H9 (cell line): Measurements from ENCODE around the gene ASPM. TPM values are rescaled to one million over a fixed set of nuclear protein-coding genes. Genes with fewer than 3 reads are reported as not detected.

ENCODE experiments used
- DNase-seq: peaks from one replicate; pipeline ENCODE4 v3.0.0-alpha.2; 2017
- H2AFZ ChIP-seq: one replicate; pipeline ENCODE4 v1.6.1; 2013; ENCODE audit warnings: mild to moderate bottlenecking, low read length, control low read depth, moderate library complexity
- H2AK5ac ChIP-seq: 2 replicates; pipeline ENCODE4 v1.6.1; 2013; ENCODE audit warnings: low read length, control low read depth, mixed read lengths; ENCODE audit not compliant: insufficient read length
- H2BK120ac ChIP-seq: one replicate; pipeline ENCODE4 v1.6.1; 2013; ENCODE audit warnings: low read depth, mild to moderate bottlenecking, low read length, control low read depth, inconsistent platforms; ENCODE audit not compliant: poor library complexity, severe bottlenecking
- H2BK12ac ChIP-seq: 2 replicates; pipeline ENCODE4 v1.6.1; 2013; ENCODE audit warnings: low read length, control low read depth, mixed read lengths, low read depth; ENCODE audit not compliant: insufficient read length
- H2BK15ac ChIP-seq: 2 replicates; pipeline ENCODE4 v1.6.1; 2013; ENCODE audit warnings: low read depth, low read length, control low read depth
- H2BK20ac ChIP-seq: one replicate; pipeline ENCODE4 v1.6.1; 2013; ENCODE audit warnings: low read depth, mild to moderate bottlenecking, low read length, control low read depth, inconsistent platforms; ENCODE audit not compliant: poor library complexity, severe bottlenecking
- H2BK5ac ChIP-seq: 2 replicates; pipeline ENCODE4 v1.6.1; 2013; ENCODE audit warnings: low read length, control low read depth, mixed read lengths; ENCODE audit not compliant: insufficient read length
- H3K14ac ChIP-seq: 2 replicates; pipeline ENCODE4 v1.6.1; 2013; ENCODE audit warnings: low read length, control low read depth; ENCODE audit not compliant: insufficient read depth
- H3K18ac ChIP-seq: 2 replicates; pipeline ENCODE4 v1.6.1; 2013; ENCODE audit warnings: low read depth, mild to moderate bottlenecking, mixed read lengths, low read length, control low read depth; ENCODE audit not compliant: insufficient read length
- H3K23ac ChIP-seq: 2 replicates; pipeline ENCODE4 v1.6.1; 2013; ENCODE audit warnings: low read length, control low read depth, mixed read lengths, low read depth; ENCODE audit not compliant: insufficient read length
- H3K23me2 ChIP-seq: 2 replicates; pipeline ENCODE4 v1.6.1; 2013; ENCODE audit warnings: low read depth, mild to moderate bottlenecking, mixed read lengths, low read length, control low read depth; ENCODE audit not compliant: insufficient read length, poor library complexity, severe bottlenecking
- H3K27ac ChIP-seq: 2 replicates; pipeline ENCODE4 v1.5.1; 2013; ENCODE audit warnings: low read length, control low read depth, mixed read lengths, low read depth; ENCODE audit not compliant: insufficient read length
- H3K27me3 ChIP-seq: 2 replicates; pipeline ENCODE4 v1.6.1; 2013; ENCODE audit warnings: low read length, control low read depth, inconsistent platforms; ENCODE audit not compliant: insufficient read depth
- H3K4ac ChIP-seq: 2 replicates; pipeline ENCODE4 v1.6.1; 2013; ENCODE audit warnings: low read depth, mild to moderate bottlenecking, control low read depth, inconsistent platforms, low read length, moderate library complexity
- H3K4me1 ChIP-seq: 2 replicates; pipeline ENCODE4 v1.6.1; 2013; ENCODE audit warnings: low read length, control low read depth, inconsistent platforms; ENCODE audit not compliant: insufficient read depth
- H3K4me2 ChIP-seq: 2 replicates; pipeline ENCODE4 v1.6.1; 2013; ENCODE audit warnings: low read length, control low read depth, mixed read lengths; ENCODE audit not compliant: insufficient read length, insufficient read depth
- H3K56ac ChIP-seq: 2 replicates; pipeline ENCODE4 v1.6.1; 2013; ENCODE audit warnings: low read depth, mild to moderate bottlenecking, mixed read lengths, low read length, control low read depth; ENCODE audit not compliant: insufficient read length
- H3K79me1 ChIP-seq: 2 replicates; pipeline ENCODE4 v1.6.1; 2013; ENCODE audit warnings: low read depth, mild to moderate bottlenecking, moderate library complexity, low read length, control low read depth, inconsistent platforms; ENCODE audit not compliant: insufficient read depth, poor library complexity, severe bottlenecking
- H3K79me2 ChIP-seq: 2 replicates; pipeline ENCODE4 v1.6.1; 2013; ENCODE audit warnings: low read length, control low read depth, inconsistent platforms; ENCODE audit not compliant: insufficient read depth
- H3K9ac ChIP-seq: 2 replicates; pipeline ENCODE4 v1.6.1; 2013; ENCODE audit warnings: low read length, control low read depth, mixed read lengths; ENCODE audit not compliant: insufficient read length; ENCODE audit errors: extremely low read depth
- H3K9me3 ChIP-seq: one replicate; pipeline ENCODE4 v1.6.1; 2013; ENCODE audit warnings: low read depth, low read length, inconsistent platforms; ENCODE audit not compliant: control insufficient read depth
- H3T11ph ChIP-seq: one replicate; pipeline ENCODE4 v1.6.1; 2013; ENCODE audit warnings: mild to moderate bottlenecking, low read length, control low read depth, inconsistent platforms
- H4K20me1 ChIP-seq: one replicate; pipeline ENCODE4 v1.6.1; 2013; ENCODE audit not compliant: control insufficient read depth, insufficient read length, insufficient read depth
- H4K5ac ChIP-seq: 2 replicates; pipeline ENCODE4 v1.6.1; 2013; ENCODE audit warnings: low read depth, mild to moderate bottlenecking, mixed read lengths, low read length, control low read depth; ENCODE audit not compliant: insufficient read length
- H4K8ac ChIP-seq: replicated peaks from 2 replicates; pipeline ENCODE4 v1.6.1; 2013; ENCODE audit warnings: low read length, control low read depth, mixed read lengths, low read depth; ENCODE audit not compliant: insufficient read length
- H4K91ac ChIP-seq: 2 replicates; pipeline ENCODE4 v1.6.1; 2013; ENCODE audit warnings: low read depth, mild to moderate bottlenecking, moderate library complexity, mixed read lengths, low read length, control low read depth; ENCODE audit not compliant: insufficient read length
- H3K27ac Mint-ChIP-seq, 3 experiments: 2 replicates in 2 of 3; 3 replicates in 1 of 3; pipeline ENCODE4 v1.8.0; 2020 to 2021; ENCODE audit warnings: mixed read lengths in 3 of 3, mild to moderate bottlenecking in 1 of 3, moderate library complexity in 1 of 3
- H3K27me3 Mint-ChIP-seq: 2 replicates; pipeline ENCODE4 v1.8.0; 2021; ENCODE audit warnings: low read depth, mild to moderate bottlenecking, moderate library complexity, mixed read lengths
- H3K36me3 Mint-ChIP-seq, 3 experiments: 2 replicates in 2 of 3; 3 replicates in 1 of 3; pipeline ENCODE4 v1.8.0; 2020 to 2021; ENCODE audit warnings: low read depth in 3 of 3, mixed read lengths in 3 of 3; ENCODE audit not compliant: insufficient read depth in 1 of 3
- H3K4me1 Mint-ChIP-seq, 2 experiments: 2 replicates each; pipeline ENCODE4 v1.8.0; 2020; ENCODE audit warnings: mixed read lengths in 2 of 2
- H3K4me3 Mint-ChIP-seq, 2 experiments: 2 replicates in 1 of 2; 3 replicates in 1 of 2; pipeline ENCODE4 v1.8.0; 2020 to 2021; ENCODE audit warnings: mild to moderate bottlenecking in 2 of 2, mixed read lengths in 2 of 2, moderate library complexity in 1 of 2
- H3K9me3 Mint-ChIP-seq, 2 experiments: 2 replicates in 1 of 2; 3 replicates in 1 of 2; pipeline ENCODE4 v1.8.0; 2020; ENCODE audit warnings: mild to moderate bottlenecking in 2 of 2, mixed read lengths in 2 of 2, moderate library complexity in 1 of 2
- CTCF ChIP-seq: fragments of 200-600 bp; sonication (generic); conservative IDR thresholded peaks from 3 replicates; pipeline ENCODE4 v1.8.0; 2021; ENCODE audit warnings: antibody characterized with exemption, mild to moderate bottlenecking
- WGBS: extraction: QIAGEN DNeasy Blood & Tissue Kit; methylation state at CpG from one replicate; pipeline ENCODE4 v1.1.7; 2013; ENCODE audit warnings: missing lambda C conversion rate, low lambda C conversion rate, mixed read lengths; ENCODE audit not compliant: insufficient read length; ENCODE audit errors: extremely low coverage; 5-methylcytosine and 5-hydroxymethylcytosine counted together
- total RNA-seq: library from RNA; stranded (reverse); gene quantifications from 2 replicates; pipeline ENCODE4 v1.2.1, GENCODE V29; 2021

Gene ASPM
- total RNA-seq, 1 experiment from 2014 or later: 34.9 TPM

- H3K23me2 ChIP-seq: no peaks in the 10 kb centered on the region
- TF ChIP-seq CTCF: no peak
- no peak overlapping the region for H3T11ph ChIP-seq
- no peaks in the 10 kb centered on the region for H3K4me1 ChIP-seq
- Mint-ChIP-seq H3K9me3 (no peaks in the 10 kb centered on the region), H3K36me3 (no peaks in the 10 kb centered on the region), H3K27ac (no peak overlapping the region), H3K4me1 (no peaks in the 10 kb centered on the region), H3K4me3 (no peak overlapping the region), H3K27me3 (no peaks in the 10 kb centered on the region)
- no peaks in the 10 kb centered on the region for H3K27me3 ChIP-seq
- H3K14ac ChIP-seq: no peak overlapping the region
- no peak overlapping the region for H2BK120ac ChIP-seq
- no peak overlapping the region for H2AK5ac ChIP-seq
- H3K79me1 ChIP-seq: no peaks in the 10 kb centered on the region
- H3K9me3 ChIP-seq: no peaks in the 10 kb centered on the region
- no peaks in the 10 kb centered on the region for H4K20me1 ChIP-seq
- H3K27ac ChIP-seq: no peak overlapping the region
- H2BK5ac ChIP-seq: no peak overlapping the region
- no peak overlapping the region for H4K8ac ChIP-seq
- no peak overlapping the region for H3K4ac ChIP-seq
- no peak overlapping the region for H3K4me2 ChIP-seq
- DNase-seq: no peak
- H2BK15ac ChIP-seq: no peak overlapping the region
- no peak overlapping the region for H4K91ac ChIP-seq
- WGBS: no CpG with 5 or more reads among the region's 2 CpGs
- no peak overlapping the region for H2AFZ ChIP-seq
- H2BK12ac ChIP-seq: no peak overlapping the region
- no peaks in the 10 kb centered on the region for H3K79me2 ChIP-seq
- H3K18ac ChIP-seq: no peak overlapping the region
- H3K23ac ChIP-seq: no peak overlapping the region
- H4K5ac ChIP-seq: no peak overlapping the region
- no peak overlapping the region for H3K9ac ChIP-seq
- H3K56ac ChIP-seq: no peak overlapping the region
- H2BK20ac ChIP-seq: no peak overlapping the region
Measured at GRCh38 chr1:197062692-197063091, 83.8 kb downstream of the ASPM start.
